Measurements from ENCODE around the gene LMO1.

Gene LMO1

GRCh38 chr11:8233691-8234424, 29.8 kb downstream of the LMO1 start:
- H3K27ac ChIP-seq = no peak overlapping the region

DNA sequence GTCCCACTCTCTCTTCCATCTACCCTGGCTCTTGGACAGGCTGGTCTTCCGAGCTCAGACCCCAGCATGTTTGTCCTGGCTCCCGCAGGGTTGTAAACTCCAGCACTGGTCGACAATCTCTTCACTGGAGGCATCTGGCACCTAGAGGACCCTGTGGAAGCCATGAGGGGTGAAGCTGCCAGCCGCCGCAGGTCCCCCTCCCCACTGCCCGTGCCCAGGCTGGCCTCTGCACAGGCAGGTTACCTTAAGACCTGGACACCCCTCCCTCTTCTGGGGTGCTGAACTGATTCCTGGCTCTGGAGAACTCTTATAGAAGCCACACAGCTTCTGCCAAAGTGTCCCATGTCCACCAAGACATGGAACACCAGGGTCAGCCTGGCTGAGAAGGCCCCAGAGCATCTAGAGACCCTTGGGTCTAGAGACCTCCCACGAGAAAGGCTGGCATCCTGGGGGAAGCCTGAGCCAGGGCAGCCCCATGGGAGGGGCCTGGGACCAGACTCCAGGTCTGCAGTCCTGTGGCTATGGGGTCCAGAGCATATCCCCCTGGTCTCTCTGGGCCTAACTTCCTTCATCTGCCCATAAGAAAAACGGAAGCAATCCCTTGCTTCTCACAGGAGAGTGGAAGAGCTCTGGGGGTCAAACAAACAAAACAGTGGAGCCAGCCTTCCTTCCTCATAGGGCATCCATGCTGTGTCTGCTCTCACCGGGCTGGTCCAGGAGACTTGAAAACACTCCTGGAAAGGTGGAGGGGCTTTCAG, 30.6 kb downstream of the LMO1 start:
- no peak overlapping the region for H3K27ac ChIP-seq
- TF ChIP-seq ZFX (IDR thresholded peaks at IDR 0.05) (no peak), CTCF (conservative IDR thresholded peaks at IDR 0.05) (no peak)

More at GRCh38 chr11:8233691-8234424, 29.8 kb downstream of the LMO1 start:
- TF ChIP-seq CTCF (conservative IDR thresholded peaks at IDR 0.05) (no peak), ZFX (IDR thresholded peaks at IDR 0.05) (no peak)

GRCh38 chr11:8232414-8232813, 31.3 kb downstream of the LMO1 start:
- no peak overlapping the region for H3K27ac ChIP-seq
- TF ChIP-seq CTCF (conservative IDR thresholded peaks at IDR 0.05) (no peak), ZFX (IDR thresholded peaks at IDR 0.05) (no peak)

DNA sequence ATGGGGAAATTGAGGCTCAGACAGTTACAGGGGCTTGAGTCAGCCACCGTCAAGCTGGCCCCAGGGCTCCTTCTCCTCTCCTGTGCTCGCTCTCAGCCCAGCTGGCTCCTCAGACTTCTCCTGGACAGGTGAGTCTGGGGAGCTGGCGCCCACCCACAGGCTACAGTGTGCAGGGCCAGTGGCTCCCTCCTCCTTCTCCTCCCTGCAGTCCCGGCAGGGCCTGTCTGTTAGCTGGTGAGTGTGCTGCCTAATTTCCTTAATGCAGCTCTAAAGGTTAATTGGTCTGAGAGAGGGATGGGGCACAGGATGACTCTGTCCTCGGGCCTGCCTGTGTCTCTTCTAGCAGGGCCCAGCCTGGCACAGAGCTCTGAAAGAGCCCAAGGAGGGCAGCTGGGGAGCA, 31.7 kb downstream of the LMO1 start:
- H3K27ac ChIP-seq = no peak overlapping the region
- TF ChIP-seq ZFX (IDR thresholded peaks at IDR 0.05) (no peak), CTCF (conservative IDR thresholded peaks at IDR 0.05) (no peak)

DNA sequence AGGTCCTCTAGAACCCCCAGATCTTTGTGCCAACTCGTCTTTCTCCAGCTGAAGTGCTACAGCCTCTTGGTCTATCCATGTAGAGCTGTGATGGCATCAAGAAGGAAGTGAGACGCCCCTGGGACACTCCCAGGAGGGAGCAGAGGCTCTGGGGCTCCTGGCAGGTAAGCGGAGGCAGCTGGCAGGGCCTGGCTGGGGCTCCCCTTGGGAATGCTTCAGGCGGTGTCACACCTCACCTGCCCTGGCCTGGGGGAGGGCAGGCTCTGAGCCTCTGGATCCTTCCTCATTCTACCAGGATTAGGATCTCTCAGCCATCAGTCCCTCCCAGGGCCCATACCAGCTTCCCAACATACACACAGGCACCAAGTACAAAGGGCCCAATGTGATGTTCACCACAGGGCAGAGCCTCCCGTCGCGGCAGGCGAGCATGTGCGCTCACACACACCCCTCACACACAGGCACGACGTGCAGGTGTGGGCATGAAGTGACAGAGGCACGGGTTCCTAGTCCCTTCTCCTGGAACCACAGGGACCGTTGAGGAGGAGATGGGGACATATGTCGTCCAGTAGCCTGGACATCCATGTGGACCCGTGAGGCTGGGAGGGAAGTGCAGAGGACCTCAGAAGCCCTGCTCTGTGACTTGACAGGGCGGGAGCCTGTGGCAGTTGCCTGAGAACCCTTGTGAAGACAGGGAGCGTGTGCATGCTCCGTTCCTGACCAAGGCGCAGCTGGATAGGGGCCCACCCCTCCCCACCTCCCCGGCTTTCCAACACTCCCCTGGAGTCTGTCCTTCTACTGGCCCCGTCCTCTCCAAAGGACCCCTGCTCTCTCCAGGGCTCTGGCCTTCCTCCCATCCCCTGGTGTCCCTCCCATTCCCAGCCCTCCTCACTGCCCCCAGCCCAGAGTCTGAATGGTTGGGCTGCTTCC, 32.5 kb downstream of the LMO1 start:
- TF ChIP-seq ZFX (IDR thresholded peaks at IDR 0.05) (no peak), CTCF (conservative IDR thresholded peaks at IDR 0.05) (no peak)
- H3K27ac ChIP-seq = no peak overlapping the region

- TF ChIP-seq CTCF (conservative IDR thresholded peaks at IDR 0.05) = no peak
- no peak for TF ChIP-seq ZFX (IDR thresholded peaks at IDR 0.05)
- no peak overlapping the region for H3K27ac ChIP-seq
Measured at GRCh38 chr11:8230178-8230859, 33.4 kb downstream of the LMO1 start.

Data from C4-2B (cell line).